GM18951 (cell line): ENCODE data around the gene ELOVL2.

Experiments used
- POLR2A ChIP-seq: IDR thresholded peaks from 4 replicates; pipeline ENCODE4 v1.6.1; 2011; ENCODE audit warnings: mild to moderate bottlenecking; ENCODE audit not compliant: insufficient read length, insufficient read depth; ENCODE audit errors: extremely low read depth
- in situ Hi-C: fragments of 300-500 bp; cut with MboI; formaldehyde crosslinking; loops from one replicate; pipeline ENCODE4 v1.12.0; 2022; ENCODE audit warnings: low sequenced_read_pairs, mixed read lengths, inconsistent platforms; ENCODE audit not compliant: unreplicated experiment

The ELOVL2 gene

DNA sequence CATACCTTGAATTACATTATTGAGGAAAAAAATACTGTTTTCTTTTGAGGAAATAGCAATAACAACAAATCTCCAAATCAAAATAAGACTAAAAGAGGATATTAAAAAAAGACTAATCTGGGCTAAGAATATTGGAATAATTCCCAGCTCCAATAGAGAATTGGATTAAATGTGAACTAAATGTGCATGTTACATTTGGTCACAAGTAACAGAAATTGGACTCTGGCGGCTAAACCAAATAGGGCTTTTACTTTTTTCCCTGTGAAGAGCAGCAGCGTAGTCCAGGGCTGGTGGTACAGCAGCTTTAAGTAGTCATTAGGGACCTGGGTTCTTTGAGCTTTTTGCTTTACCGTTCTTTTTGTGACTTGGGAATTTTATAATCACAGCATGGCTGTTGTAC, 71.9 kb downstream of the ELOVL2 start:
- in situ Hi-C loops, result no loop called here
- TF ChIP-seq POLR2A, result no peak

GRCh38 chr6:10970731-10971130, 73.4 kb downstream of the ELOVL2 start:
- in situ Hi-C loops, result no loop called here
- TF ChIP-seq POLR2A, result no peak

DNA sequence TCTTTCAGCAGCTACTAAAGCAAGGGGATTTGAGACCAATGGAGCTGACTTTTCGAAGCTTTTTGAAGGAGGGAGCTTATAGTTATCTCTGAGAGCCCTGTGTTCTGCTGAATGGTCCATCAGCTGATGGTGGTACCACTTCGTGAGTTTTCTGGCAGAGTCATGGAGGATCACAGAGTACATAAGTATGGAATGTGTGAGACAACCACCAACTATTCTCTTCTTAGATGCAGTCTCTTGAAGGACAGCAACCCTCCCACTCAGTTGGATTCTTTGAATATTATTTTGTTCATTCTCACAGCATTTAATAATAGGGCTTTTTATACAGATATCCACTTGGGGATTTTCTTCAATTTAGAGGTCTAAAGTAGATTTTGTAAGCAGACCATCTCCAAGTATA, 75.3 kb downstream of the ELOVL2 start:
- in situ Hi-C loops, result no loop called here
- no peak for TF ChIP-seq POLR2A

- in situ Hi-C loops, result no loop called here
Measured at GRCh38 chr6:10964684-10965083, 79.4 kb downstream of the ELOVL2 start.

GRCh38 chr6:10963113-10963512, 81.0 kb downstream of the ELOVL2 start:
- TF ChIP-seq POLR2A, result no peak
- in situ Hi-C loops, result no loop called here

More at GRCh38 chr6:10964684-10965083, 79.4 kb downstream of the ELOVL2 start:
- TF ChIP-seq POLR2A, result no peak

DNA sequence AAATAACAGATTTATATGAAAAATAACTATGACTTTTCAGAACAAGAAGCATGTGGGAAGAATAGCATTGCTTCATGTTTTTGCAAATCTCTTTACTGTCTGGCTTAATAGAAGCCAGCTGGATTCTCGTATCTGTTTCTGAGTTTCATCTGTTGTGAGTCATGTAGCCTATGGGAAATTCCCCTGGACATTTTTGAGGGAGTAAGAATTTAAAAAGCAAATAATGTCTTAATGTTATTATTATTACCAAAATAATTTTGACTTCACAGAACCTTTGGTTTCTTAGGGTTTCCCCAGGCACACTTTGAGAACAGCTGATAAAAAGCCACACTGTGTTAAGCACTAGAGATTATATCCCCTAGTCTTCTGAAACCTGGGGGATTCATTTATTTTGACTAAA, 81.4 kb downstream of the ELOVL2 start:
- in situ Hi-C loops, result no loop called here
- TF ChIP-seq POLR2A, result no peak

GRCh38 chr6:10961837-10962236, 82.3 kb downstream of the ELOVL2 start:
- in situ Hi-C loops, result no loop called here
- TF ChIP-seq POLR2A, result no peak

DNA sequence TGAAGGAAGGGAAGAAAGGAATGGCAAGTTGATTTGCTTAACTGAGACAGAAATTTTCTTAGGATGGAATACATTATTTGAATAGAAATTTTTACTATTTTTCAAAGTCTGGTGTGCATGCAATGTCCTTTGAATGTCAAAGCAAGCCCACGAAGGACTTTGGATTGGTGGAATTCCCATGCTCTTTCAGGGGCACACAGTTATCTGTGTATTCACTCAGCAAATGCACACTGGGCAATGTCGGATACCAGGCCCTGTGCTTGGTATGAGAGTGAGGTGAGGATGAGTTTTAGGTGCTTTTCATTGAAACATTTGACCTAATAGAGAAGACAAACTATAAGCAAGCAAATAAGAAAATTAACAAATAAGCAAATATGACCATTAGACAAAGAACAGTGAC, 83.9 kb downstream of the ELOVL2 start:
- in situ Hi-C loops, result no loop called here
- TF ChIP-seq POLR2A, result no peak

DNA sequence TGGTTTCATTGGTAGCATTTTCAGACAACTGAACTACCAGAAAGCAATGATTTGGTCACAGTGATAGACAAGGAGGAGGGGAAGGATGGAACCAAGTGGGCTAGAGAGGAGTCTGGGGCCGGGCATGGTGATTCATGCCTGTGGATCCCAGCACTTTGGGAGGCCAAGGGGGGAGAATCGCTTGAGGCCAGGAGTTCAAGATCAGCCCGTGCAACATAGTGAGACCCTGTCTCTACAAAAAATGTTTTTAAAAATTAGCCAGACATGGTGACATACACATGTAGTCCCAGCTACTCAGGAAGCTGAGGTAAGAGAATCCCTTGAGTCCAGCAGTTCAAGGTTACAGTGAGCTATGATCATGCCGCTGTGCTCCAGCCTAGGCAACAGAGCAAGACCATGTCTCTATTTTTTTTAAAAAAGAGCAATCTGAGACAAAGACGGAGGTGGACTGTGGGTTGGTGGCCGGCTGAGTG, 86.7 kb downstream of the ELOVL2 start:
- TF ChIP-seq POLR2A, result no peak
- in situ Hi-C loops, result loop anchor here (10.0 kb wide), 1 partner anchor 107 kb away; no protein-coding TSS in a partner anchor

DNA sequence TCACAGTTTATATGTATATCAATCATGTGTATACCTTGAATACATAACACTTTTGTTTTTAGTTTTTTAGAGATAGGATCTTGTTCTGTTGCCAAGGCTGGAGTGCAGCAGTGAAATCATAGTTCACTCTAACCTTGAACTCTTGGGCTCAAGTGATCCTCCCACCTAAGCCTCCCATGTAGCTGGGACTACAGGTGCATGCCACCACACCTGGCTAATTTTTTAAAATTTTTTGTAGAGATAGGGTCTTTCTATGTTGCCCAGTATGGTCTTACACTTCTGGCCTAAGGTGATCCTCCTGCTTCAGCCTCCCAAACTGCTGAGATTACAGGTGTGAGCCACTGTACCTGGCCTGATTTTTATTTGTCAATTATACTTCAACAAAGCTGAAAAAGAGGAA, 87.3 kb downstream of the ELOVL2 start:
- in situ Hi-C loops, result loop anchor here (10.0 kb wide), 1 partner anchor 108 kb away; no protein-coding TSS in a partner anchor
- no peak for TF ChIP-seq POLR2A

- in situ Hi-C loops, result loop anchor here (10.0 kb wide), 1 partner anchor 110 kb away; no protein-coding TSS in a partner anchor
Measured at GRCh38 chr6:10954590-10955010, 89.5 kb downstream of the ELOVL2 start.

DNA sequence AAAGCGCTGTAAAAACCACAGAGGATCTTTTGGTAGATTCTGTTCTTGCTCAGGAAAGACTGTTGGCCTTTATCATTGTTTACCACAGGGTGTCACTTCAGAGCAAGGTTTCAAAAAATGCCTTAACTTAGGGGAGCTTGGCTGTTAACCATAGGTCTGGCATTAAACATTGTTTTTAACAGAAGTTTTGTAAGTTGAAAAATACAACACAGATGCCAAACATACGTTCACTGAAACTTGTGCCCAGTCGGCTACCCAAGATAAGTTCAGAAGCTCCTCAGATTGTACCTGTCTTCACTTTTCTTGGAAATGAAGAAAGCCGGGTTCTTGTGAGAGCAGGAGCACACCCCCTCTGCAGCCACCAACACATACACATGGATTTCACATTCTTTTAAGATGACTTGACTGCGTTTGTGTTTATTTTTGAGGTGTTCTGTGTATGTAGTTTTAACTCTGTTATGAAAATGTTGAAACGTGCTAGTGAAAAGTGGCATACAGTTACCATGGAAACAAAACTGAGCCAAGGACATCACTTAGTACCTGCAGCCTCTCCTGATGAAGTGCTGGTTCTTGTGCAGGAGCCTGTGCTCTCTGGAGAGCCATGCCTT, 92.3 kb downstream of the ELOVL2 start:
- TF ChIP-seq POLR2A, result no peak
- in situ Hi-C loops, result loop anchor here (10.0 kb wide), 1 partner anchor 113 kb away; no protein-coding TSS in a partner anchor

More at GRCh38 chr6:10954590-10955010, 89.5 kb downstream of the ELOVL2 start:
- TF ChIP-seq POLR2A, result no peak

DNA sequence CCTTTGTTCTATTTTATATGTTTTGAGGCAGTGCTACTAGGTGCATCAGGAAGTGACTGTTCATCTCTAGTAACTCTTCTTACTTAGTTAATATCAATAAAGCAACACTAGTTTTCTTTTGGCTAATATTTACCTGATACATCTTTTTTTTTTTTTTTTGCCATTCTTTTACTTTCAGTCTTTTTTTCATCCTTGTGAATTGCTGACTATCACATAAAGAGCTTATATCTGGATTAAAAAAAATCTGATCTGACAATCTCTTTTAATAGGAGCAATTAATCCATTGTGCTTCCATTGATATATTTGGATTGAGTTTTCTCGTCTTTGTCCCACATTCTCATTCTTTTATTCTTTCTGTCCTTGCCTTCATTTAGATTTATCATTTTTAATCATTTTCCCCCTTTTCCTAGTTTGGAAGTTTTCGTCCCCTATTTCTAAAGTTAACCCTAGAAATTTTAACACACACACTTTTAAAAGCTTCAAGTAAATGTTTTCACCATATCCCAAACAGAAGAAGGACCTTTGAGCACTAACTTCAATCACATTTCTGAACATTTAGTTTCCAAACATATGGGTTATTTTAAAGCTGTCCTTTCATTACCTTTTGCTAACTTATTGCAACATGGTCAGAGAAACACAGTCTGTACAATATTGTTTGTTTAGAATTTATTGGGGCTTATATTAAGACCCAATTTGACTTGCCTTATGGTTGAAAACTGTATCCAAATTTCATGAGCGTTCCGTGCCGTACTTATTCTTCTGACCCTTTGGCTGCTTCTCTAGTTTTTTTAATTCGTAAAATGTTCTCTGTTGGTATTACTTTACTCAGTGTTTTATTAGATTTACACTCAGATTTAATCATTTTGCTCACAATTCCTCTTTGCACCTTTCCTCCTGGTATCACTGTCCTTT, 94.3 kb downstream of the ELOVL2 start:
- in situ Hi-C loops, result loop anchor here (10.0 kb wide), 1 partner anchor 115 kb away; no protein-coding TSS in a partner anchor
- no peak for TF ChIP-seq POLR2A

DNA sequence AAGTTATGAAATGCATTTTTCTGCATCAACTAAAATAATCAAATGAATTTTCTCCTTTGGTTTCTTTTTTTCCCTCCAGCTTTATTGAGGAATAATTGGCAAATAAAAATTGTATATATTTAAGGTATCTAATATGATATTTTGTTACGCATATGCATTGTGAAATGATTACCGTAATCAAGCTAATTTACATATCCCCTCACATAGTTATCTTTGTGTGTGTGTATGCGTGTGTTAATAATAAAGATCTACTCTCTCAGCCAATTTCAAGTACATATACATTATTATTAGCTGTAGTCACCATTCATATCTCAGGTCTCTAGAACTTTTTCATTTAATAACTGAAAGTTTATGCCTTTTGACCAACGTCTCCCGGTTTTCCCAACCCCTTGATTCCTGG, 96.1 kb downstream of the ELOVL2 start:
- in situ Hi-C loops, result no loop called here
- no peak for TF ChIP-seq POLR2A

GRCh38 chr6:10945845-10946244, 98.3 kb downstream of the ELOVL2 start:
- in situ Hi-C loops, result no loop called here
- no peak for TF ChIP-seq POLR2A
